Loucy (cell line): ENCODE measurements around the gene ZNF486.

Experiments
- EZH2phosphoT487 ChIP-seq: fragments of 200-600 bp; IDR thresholded peaks from 2 replicates; pipeline ENCODE4 v1.6.1; 2018; ENCODE audit warnings: antibody characterized with exemption, mild to moderate bottlenecking, moderate library complexity, borderline replicate concordance
- TF ChIP-seq, protein P1 (sequence below): fragments of 200-600 bp; sonication (generic); conservative IDR thresholded peaks from 2 replicates; pipeline ENCODE4 v1.5.1; 2014; ENCODE audit warnings: mild to moderate bottlenecking, antibody characterized with exemption, low read length

DNA sequence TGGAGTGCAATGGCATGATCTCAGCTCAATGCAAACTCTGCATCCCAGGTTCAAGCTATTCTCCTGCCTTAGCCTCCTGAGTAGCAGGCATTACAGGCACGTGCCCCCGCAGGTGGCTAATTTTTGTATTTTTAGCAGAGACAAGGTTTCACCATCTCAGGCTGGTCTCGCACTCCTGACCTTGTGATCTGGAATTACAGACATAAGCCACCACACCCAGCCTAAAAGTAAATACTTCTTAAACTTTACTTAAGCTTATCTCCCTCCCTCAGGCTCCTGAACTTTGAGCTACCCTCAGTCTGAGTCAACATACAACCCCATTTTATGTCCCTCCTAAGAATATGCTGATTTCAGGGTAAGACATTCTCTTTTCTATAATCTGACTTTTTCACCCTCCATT, 66.1 kb downstream of the ZNF486 start:
- TF ChIP-seq, protein P1, sequence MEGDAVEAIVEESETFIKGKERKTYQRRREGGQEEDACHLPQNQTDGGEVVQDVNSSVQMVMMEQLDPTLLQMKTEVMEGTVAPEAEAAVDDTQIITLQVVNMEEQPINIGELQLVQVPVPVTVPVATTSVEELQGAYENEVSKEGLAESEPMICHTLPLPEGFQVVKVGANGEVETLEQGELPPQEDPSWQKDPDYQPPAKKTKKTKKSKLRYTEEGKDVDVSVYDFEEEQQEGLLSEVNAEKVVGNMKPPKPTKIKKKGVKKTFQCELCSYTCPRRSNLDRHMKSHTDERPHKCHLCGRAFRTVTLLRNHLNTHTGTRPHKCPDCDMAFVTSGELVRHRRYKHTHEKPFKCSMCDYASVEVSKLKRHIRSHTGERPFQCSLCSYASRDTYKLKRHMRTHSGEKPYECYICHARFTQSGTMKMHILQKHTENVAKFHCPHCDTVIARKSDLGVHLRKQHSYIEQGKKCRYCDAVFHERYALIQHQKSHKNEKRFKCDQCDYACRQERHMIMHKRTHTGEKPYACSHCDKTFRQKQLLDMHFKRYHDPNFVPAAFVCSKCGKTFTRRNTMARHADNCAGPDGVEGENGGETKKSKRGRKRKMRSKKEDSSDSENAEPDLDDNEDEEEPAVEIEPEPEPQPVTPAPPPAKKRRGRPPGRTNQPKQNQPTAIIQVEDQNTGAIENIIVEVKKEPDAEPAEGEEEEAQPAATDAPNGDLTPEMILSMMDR, result no peak
- TF ChIP-seq EZH2phosphoT487, result no peak
